ENCODE results near the gene WDFY4. TPM values are rescaled to one million over a fixed set of nuclear protein-coding genes. Genes with fewer than 3 reads are reported as not detected.

Gene WDFY4
- total RNA-seq, 1 experiment from 2014 or later: not detected

DNA sequence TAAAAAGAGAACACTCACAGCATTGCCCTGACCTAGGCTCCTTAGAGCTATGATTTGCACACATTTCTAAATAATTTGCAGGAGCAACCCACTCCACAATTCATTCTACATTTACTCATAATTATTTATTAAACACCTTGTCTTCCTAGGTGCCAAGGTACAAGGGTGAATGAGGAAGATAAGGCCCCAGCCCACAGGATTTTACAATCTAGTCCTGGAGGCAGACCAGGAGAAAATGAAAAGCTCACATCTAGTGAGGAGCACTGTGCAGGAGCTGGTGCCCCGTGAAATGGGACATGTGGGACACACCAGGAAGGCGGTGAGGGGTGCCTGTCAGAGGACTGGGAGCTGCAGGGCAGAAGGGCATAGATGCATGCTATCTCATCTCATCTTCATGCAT is 314.7 kb downstream of the WDFY4 start:
- no peaks in the 10 kb centered on the region for H3F3A ChIP-seq (ENCODE audit: insufficient read depth, low read depth)
- POLR2A ChIA-PET (ENCODE audit: unreplicated experiment): no interaction called here
- H3K79me2 ChIP-seq (ENCODE audit: low read depth): no peaks in the 10 kb centered on the region
- H3K36me3 ChIP-seq (ENCODE audit: low read depth): no peaks in the 10 kb centered on the region
- CTCF ChIA-PET: no interaction called here
- no peak overlapping the region for H3K27ac ChIP-seq
- no TSS peak for BruUV-seq (replicated peaks)
- DNase-seq: no peak
- H3K4me3 ChIP-seq: no peak overlapping the region
- no peaks in the 10 kb centered on the region for H3K4me1 ChIP-seq (replicated peaks; ENCODE audit: insufficient read depth)
- no peaks in the 10 kb centered on the region for H3K9me3 ChIP-seq (ENCODE audit: insufficient read depth, low read depth)
- no peaks in the 10 kb centered on the region for H4K20me1 ChIP-seq (ENCODE audit: insufficient read depth)
- H3K27me3 ChIP-seq (ENCODE audit: insufficient read depth, low read depth): peaks cover 23% of the 10 kb centered on the region; the same call in 1 of the 2 replicates
- H2AFZ ChIP-seq: no peak overlapping the region
- intact Hi-C loops (cut with micrococcal nuclease; ENCODE audit: unreplicated experiment): no loop called here
- H3K4me2 ChIP-seq: no peak overlapping the region
- H3K9me2 ChIP-seq (ENCODE audit: insufficient read depth): no peaks in the 10 kb centered on the region
- TF ChIP-seq CTCF (conservative IDR thresholded peaks at IDR 0.05) (no peak), EZH2 (IDR thresholded peaks at IDR 0.05; ENCODE audit: low read depth) (no peak)

DNA sequence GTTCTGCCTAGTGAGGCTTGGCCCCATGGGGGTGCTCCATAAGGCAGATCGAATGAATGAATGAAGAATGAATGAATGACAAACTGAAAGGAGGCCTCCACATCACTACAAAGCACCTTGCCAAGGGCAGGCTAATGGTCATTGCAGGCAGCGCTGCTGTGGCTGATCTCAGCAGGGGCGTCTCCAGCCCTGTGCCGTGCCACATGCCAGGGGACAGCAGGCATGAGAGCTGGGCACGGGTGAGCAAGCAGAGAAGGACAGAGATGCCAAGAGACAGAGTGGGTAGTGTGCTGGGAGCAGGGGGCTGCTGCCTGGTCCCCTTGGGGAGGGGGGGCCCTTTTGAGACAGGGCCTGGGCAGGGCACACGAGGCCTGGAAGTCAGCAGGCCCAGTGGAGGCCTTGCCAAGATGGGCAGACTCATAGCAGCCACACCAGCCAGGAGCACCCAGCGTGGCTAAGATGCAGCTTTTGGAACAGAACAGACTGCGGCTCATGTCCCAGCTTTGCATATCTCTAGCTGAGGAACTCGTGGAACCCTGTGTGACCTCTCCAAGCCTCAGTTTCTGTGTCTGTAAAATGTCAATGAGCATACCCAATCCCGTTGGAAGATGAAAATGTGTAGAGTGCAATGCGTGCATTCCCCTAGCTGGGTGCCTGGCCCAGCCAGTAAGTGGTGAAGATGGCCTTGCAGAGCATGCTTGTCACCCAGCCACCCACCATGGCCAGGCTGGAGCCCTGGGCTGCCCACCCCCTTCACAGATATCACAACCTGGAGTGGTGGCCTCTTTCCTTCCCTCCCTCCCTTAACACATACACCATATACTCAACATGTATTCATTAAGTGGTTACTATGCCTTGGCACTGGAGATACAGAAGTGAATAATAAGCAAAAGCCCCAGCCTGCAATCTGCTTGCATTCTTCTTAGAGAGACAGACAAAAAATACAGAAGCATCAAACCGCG is 316.0 kb downstream of the WDFY4 start:
- Histone ChIP-seq H3K4me3 (no peak overlapping the region), H4K20me1 (ENCODE audit: insufficient read depth) (no peaks in the 10 kb centered on the region), H3K27ac (no peak overlapping the region), H3K9me3 (ENCODE audit: insufficient read depth, low read depth) (no peaks in the 10 kb centered on the region), H3K27me3 (ENCODE audit: insufficient read depth, low read depth) (peaks cover 23% of the 10 kb centered on the region; the same call in 1 of the 2 replicates), H3K9me2 (ENCODE audit: insufficient read depth) (no peaks in the 10 kb centered on the region), H3K36me3 (ENCODE audit: low read depth) (no peaks in the 10 kb centered on the region), H3K79me2 (ENCODE audit: low read depth) (no peaks in the 10 kb centered on the region), H2AFZ (no peak overlapping the region), H3K4me2 (no peak overlapping the region), H3K4me1 (replicated peaks; ENCODE audit: insufficient read depth) (no peaks in the 10 kb centered on the region), H3F3A (ENCODE audit: insufficient read depth, low read depth) (no peaks in the 10 kb centered on the region)
- TF ChIP-seq EZH2 (IDR thresholded peaks at IDR 0.05; ENCODE audit: low read depth) (no peak), CTCF (conservative IDR thresholded peaks at IDR 0.05) (no peak)
- BruUV-seq (replicated peaks): no TSS peak
- POLR2A ChIA-PET (ENCODE audit: unreplicated experiment): no interaction called here
- no peak for DNase-seq
- intact Hi-C loops (cut with micrococcal nuclease; ENCODE audit: unreplicated experiment): no loop called here
- CTCF ChIA-PET: no interaction called here

- Histone ChIP-seq H3K27ac (no peak overlapping the region), H3K9me2 (ENCODE audit: insufficient read depth) (no peaks in the 10 kb centered on the region), H3K27me3 (ENCODE audit: insufficient read depth, low read depth) (peaks cover 23% of the 10 kb centered on the region; the same call in 1 of the 2 replicates), H2AFZ (no peak overlapping the region), H4K20me1 (ENCODE audit: insufficient read depth) (no peaks in the 10 kb centered on the region), H3K79me2 (ENCODE audit: low read depth) (no peaks in the 10 kb centered on the region), H3K4me3 (no peak overlapping the region), H3K9me3 (ENCODE audit: insufficient read depth, low read depth) (no peaks in the 10 kb centered on the region), H3F3A (ENCODE audit: insufficient read depth, low read depth) (no peaks in the 10 kb centered on the region), H3K4me1 (replicated peaks; ENCODE audit: insufficient read depth) (no peaks in the 10 kb centered on the region), H3K36me3 (ENCODE audit: low read depth) (no peaks in the 10 kb centered on the region), H3K4me2 (no peak overlapping the region)
- TF ChIP-seq EZH2 (IDR thresholded peaks at IDR 0.05; ENCODE audit: low read depth) (no peak), CTCF (conservative IDR thresholded peaks at IDR 0.05) (no peak)
- DNase-seq: no peak
- BruUV-seq (replicated peaks): no TSS peak
- intact Hi-C loops (cut with micrococcal nuclease; ENCODE audit: unreplicated experiment): no loop called here
- CTCF ChIA-PET: no interaction called here
- POLR2A ChIA-PET (ENCODE audit: unreplicated experiment): no interaction called here
Observed at GRCh38 chr10:49001402-49001801, 316.7 kb downstream of the WDFY4 start.

All from PC-9 (cell line).